Central memory CD8-positive, alpha-beta T cell (primary cell): ENCODE measurements around the gene CEP120.

Experiments used
- ATAC-seq: fragments of 150-1000 bp; cut with Tn5 transposase; replicated peaks from 2 replicates; pipeline ENCODE4 v1.10.0; 2022; ENCODE audit warnings: mild to moderate bottlenecking, moderate FRiP score, moderate number of reproducible peaks; ENCODE audit not compliant: poor library complexity, severe bottlenecking; ENCODE audit errors: extremely low read depth
- DNase-seq, 2 donors: peaks; one replicate each; pipeline ENCODE4 v3.0.0; 2021; ENCODE audit warnings: low spot score in 2 of 2
- H3K27ac Mint-ChIP-seq: one replicate; pipeline ENCODE4 v1.8.0; 2022; ENCODE audit warnings: low read depth, mild to moderate bottlenecking, moderate library complexity, mixed read lengths
- H3K27me3 Mint-ChIP-seq: one replicate; pipeline ENCODE4 v1.8.0; 2022; ENCODE audit warnings: mixed read lengths
- H3K36me3 Mint-ChIP-seq: one replicate; pipeline ENCODE4 v1.8.0; 2022; ENCODE audit warnings: mild to moderate bottlenecking, moderate library complexity, mixed read lengths; ENCODE audit not compliant: insufficient read depth
- H3K4me1 Mint-ChIP-seq: one replicate; pipeline ENCODE4 v1.8.0; 2022; ENCODE audit warnings: mixed read lengths
- H3K4me3 Mint-ChIP-seq: one replicate; pipeline ENCODE4 v1.8.0; 2022; ENCODE audit warnings: mild to moderate bottlenecking, moderate library complexity, mixed read lengths
- H3K9me3 Mint-ChIP-seq: one replicate; pipeline ENCODE4 v1.8.0; 2022; ENCODE audit warnings: mixed read lengths

The CEP120 gene

DNA sequence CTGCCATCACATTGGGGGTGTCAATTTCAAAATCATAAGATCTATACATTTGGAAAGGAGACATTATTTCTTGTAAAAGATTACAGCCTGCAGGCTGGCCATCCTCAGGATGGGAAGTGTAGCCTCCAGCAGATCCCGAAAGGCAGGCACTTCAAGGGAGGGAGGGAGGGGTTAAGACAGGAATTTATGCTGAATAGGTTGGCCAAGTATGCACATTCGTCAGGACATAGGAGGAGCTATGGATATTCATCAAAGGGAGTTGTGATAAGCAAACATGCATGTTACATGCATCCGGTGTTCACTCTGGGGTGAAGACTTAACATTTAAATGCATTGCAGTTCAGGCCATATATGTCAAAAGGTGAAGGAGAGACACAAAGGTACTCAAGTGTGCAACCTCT lies 119.4 kb downstream of the CEP120 start:
- DNase-seq (no peak), ATAC-seq (no peak)
- Mint-ChIP-seq H3K27ac (no peak overlapping the region), H3K4me3 (no peak overlapping the region), H3K4me1 (peaks cover 6% of the 10 kb centered on the region), H3K36me3 (no peaks in the 10 kb centered on the region), H3K9me3 (no peaks in the 10 kb centered on the region), H3K27me3 (peaks cover 14% of the 10 kb centered on the region)

DNA sequence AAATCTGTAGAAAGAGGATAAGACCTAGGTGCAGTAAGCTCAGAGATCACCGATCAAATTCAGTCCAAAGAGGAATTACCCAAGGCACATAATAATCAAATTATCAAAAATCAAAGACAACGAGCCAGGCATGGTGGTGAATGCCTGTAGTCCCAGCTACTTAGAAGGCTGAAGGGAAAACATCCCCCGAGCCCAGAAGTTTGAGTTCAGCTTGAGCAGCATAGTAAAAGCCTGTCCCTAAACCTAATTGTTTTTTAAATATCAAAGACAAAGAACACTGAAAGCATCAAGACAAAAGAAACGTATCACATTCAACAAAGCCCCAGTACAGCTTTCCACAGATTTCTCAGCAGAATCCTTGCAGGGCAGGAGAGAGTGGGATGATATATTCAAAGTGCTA lies 122.9 kb downstream of the CEP120 start:
- ATAC-seq (no peak), DNase-seq (no peak)
- Mint-ChIP-seq H3K9me3 (no peaks in the 10 kb centered on the region), H3K27ac (no peak overlapping the region), H3K4me1 (peaks cover 5% of the 10 kb centered on the region), H3K36me3 (no peaks in the 10 kb centered on the region), H3K27me3 (peaks cover 14% of the 10 kb centered on the region), H3K4me3 (no peak overlapping the region)

DNA sequence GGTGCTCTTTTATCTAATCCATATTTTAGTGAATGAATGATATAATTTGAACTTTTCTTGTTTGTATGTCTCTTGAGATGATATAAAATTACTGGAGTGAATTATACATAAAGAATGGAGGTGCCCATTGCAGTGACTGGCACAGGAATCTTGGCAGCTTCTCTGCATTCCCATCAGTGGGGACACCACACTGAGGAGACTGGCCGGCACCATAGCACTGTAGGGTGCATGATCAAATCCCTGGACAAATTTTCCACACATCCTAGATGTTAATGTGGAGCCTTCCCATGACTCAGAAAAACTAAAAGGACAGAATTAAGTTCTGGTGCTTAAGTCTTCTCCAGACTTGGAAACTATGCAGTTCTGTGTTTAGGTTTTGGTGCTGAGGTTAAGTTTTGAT lies 124.1 kb downstream of the CEP120 start:
- Mint-ChIP-seq H3K27me3 (peaks cover 14% of the 10 kb centered on the region), H3K9me3 (no peaks in the 10 kb centered on the region), H3K36me3 (no peaks in the 10 kb centered on the region), H3K4me1 (no peaks in the 10 kb centered on the region), H3K4me3 (no peak overlapping the region), H3K27ac (no peak overlapping the region)
- ATAC-seq, result no peak
- no peak for DNase-seq

DNA sequence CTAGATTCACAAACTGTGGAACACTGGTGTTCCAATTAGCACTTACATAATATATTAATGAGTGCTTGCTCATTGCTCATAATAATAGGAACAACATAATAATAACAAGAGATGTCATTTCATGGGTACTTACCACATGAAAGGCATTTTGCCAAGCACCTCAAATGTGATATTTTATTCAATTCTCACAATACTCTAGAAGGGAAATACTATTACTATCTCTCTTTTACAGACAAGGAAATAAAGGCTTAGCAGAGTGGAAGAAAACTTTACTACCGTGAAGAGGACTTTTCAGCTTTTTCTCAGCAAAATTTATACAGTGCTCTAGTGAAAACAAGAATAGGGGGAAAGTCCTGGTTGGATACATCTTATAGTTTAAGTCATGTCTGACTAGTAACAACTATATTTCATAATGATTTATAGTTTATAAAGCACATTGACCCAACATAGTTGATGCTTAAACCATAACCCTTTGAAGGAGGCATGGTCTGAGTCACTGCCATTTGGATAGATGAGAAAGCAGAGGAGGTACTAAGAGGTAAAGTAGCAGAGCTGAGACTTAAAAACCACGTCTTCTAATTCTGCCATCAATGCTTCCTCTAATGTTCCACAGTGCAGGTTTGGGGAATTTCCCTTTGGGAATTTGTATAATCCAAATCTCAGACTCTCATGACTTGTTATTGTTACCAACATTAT lies 124.7 kb downstream of the CEP120 start:
- no peak overlapping the region for H3K4me3 Mint-ChIP-seq
- peaks cover 14% of the 10 kb centered on the region for H3K27me3 Mint-ChIP-seq
- H3K36me3 Mint-ChIP-seq, result no peaks in the 10 kb centered on the region
- no peaks in the 10 kb centered on the region for H3K9me3 Mint-ChIP-seq
- H3K27ac Mint-ChIP-seq, result no peak overlapping the region
- no peak for DNase-seq
- no peak for ATAC-seq
- H3K4me1 Mint-ChIP-seq, result no peaks in the 10 kb centered on the region

DNA sequence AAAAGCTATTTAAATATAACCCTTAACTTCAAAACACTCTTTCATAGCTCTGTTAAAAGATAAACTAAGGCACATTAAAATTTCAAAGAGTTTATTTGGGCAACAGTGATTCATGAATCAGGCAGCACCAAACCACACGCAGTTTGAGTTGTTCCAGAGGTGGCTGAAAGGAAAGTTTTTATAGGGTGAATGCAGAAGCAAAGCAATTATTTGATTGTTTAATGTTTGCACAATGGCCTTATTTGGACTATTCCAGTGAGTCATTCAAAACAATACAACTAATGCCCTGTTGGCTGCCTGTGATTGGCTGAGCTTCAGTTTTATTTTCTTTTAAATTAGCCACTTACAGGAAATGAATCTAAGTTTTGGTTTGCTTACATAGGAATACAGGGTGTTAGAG lies 125.3 kb downstream of the CEP120 start:
- no peak overlapping the region for H3K4me3 Mint-ChIP-seq
- ATAC-seq, result no peak
- H3K4me1 Mint-ChIP-seq, result no peaks in the 10 kb centered on the region
- no peaks in the 10 kb centered on the region for H3K9me3 Mint-ChIP-seq
- H3K27me3 Mint-ChIP-seq, result peaks cover 14% of the 10 kb centered on the region
- no peaks in the 10 kb centered on the region for H3K36me3 Mint-ChIP-seq
- no peak overlapping the region for H3K27ac Mint-ChIP-seq
- DNase-seq, result no peak

DNA sequence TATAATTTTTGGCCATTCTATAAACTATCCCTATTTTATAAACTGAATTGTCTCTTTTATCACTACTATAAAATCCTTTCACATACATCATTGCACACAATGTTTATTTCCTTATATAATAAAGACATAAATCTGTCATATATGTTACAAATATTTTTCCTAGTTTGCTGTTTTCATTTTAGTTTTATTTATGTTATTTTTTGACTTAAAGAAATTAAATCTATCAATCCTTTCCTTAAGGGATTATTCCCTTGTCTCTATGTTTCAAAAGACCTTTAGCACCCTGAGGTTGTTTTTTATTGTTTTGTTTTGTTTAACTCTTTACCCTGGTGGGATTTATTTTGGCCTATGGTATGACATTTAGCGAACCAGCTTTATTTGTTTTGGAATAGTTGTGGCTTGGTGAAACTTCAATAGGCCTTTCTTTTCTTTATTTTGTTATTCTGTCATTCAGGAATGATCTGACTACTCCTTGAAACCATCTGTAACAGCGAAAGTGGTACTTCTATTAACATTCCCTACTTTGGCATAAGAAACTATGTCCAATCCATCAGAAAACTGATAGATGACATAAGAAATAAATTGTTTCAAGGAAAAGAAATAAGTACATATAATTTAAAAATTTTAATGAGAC lies 125.9 kb downstream of the CEP120 start:
- H3K36me3 Mint-ChIP-seq, result no peaks in the 10 kb centered on the region
- ATAC-seq, result no peak
- no peak overlapping the region for H3K4me3 Mint-ChIP-seq
- no peaks in the 10 kb centered on the region for H3K4me1 Mint-ChIP-seq
- H3K27ac Mint-ChIP-seq, result no peak overlapping the region
- H3K27me3 Mint-ChIP-seq, result peaks cover 14% of the 10 kb centered on the region
- no peak for DNase-seq
- H3K9me3 Mint-ChIP-seq, result no peaks in the 10 kb centered on the region
